H9 (cell line): ENCODE data around the gene TUSC7. TPM values are rescaled to one million over a fixed set of nuclear protein-coding genes. Genes with fewer than 3 reads are reported as not detected.

ENCODE experiments used
- DNase-seq: peaks from one replicate; pipeline ENCODE4 v3.0.0-alpha.2; 2017
- H2AFZ ChIP-seq: one replicate; pipeline ENCODE4 v1.6.1; 2013; ENCODE audit warnings: mild to moderate bottlenecking, low read length, control low read depth, moderate library complexity
- H2AK5ac ChIP-seq: 2 replicates; pipeline ENCODE4 v1.6.1; 2013; ENCODE audit warnings: low read length, control low read depth, mixed read lengths; ENCODE audit not compliant: insufficient read length
- H2BK120ac ChIP-seq: one replicate; pipeline ENCODE4 v1.6.1; 2013; ENCODE audit warnings: low read depth, mild to moderate bottlenecking, low read length, control low read depth, inconsistent platforms; ENCODE audit not compliant: poor library complexity, severe bottlenecking
- H2BK12ac ChIP-seq: 2 replicates; pipeline ENCODE4 v1.6.1; 2013; ENCODE audit warnings: low read length, control low read depth, mixed read lengths, low read depth; ENCODE audit not compliant: insufficient read length
- H2BK15ac ChIP-seq: 2 replicates; pipeline ENCODE4 v1.6.1; 2013; ENCODE audit warnings: low read depth, low read length, control low read depth
- H2BK20ac ChIP-seq: one replicate; pipeline ENCODE4 v1.6.1; 2013; ENCODE audit warnings: low read depth, mild to moderate bottlenecking, low read length, control low read depth, inconsistent platforms; ENCODE audit not compliant: poor library complexity, severe bottlenecking
- H2BK5ac ChIP-seq: 2 replicates; pipeline ENCODE4 v1.6.1; 2013; ENCODE audit warnings: low read length, control low read depth, mixed read lengths; ENCODE audit not compliant: insufficient read length
- H3K14ac ChIP-seq: 2 replicates; pipeline ENCODE4 v1.6.1; 2013; ENCODE audit warnings: low read length, control low read depth; ENCODE audit not compliant: insufficient read depth
- H3K18ac ChIP-seq: 2 replicates; pipeline ENCODE4 v1.6.1; 2013; ENCODE audit warnings: low read depth, mild to moderate bottlenecking, mixed read lengths, low read length, control low read depth; ENCODE audit not compliant: insufficient read length
- H3K23ac ChIP-seq: 2 replicates; pipeline ENCODE4 v1.6.1; 2013; ENCODE audit warnings: low read length, control low read depth, mixed read lengths, low read depth; ENCODE audit not compliant: insufficient read length
- H3K23me2 ChIP-seq: 2 replicates; pipeline ENCODE4 v1.6.1; 2013; ENCODE audit warnings: low read depth, mild to moderate bottlenecking, mixed read lengths, low read length, control low read depth; ENCODE audit not compliant: insufficient read length, poor library complexity, severe bottlenecking
- H3K27ac ChIP-seq: 2 replicates; pipeline ENCODE4 v1.5.1; 2013; ENCODE audit warnings: low read length, control low read depth, mixed read lengths, low read depth; ENCODE audit not compliant: insufficient read length
- H3K27me3 ChIP-seq: 2 replicates; pipeline ENCODE4 v1.6.1; 2013; ENCODE audit warnings: low read length, control low read depth, inconsistent platforms; ENCODE audit not compliant: insufficient read depth
- H3K4ac ChIP-seq: 2 replicates; pipeline ENCODE4 v1.6.1; 2013; ENCODE audit warnings: low read depth, mild to moderate bottlenecking, control low read depth, inconsistent platforms, low read length, moderate library complexity
- H3K4me1 ChIP-seq: 2 replicates; pipeline ENCODE4 v1.6.1; 2013; ENCODE audit warnings: low read length, control low read depth, inconsistent platforms; ENCODE audit not compliant: insufficient read depth
- H3K4me2 ChIP-seq: 2 replicates; pipeline ENCODE4 v1.6.1; 2013; ENCODE audit warnings: low read length, control low read depth, mixed read lengths; ENCODE audit not compliant: insufficient read length, insufficient read depth
- H3K56ac ChIP-seq: 2 replicates; pipeline ENCODE4 v1.6.1; 2013; ENCODE audit warnings: low read depth, mild to moderate bottlenecking, mixed read lengths, low read length, control low read depth; ENCODE audit not compliant: insufficient read length
- H3K79me1 ChIP-seq: 2 replicates; pipeline ENCODE4 v1.6.1; 2013; ENCODE audit warnings: low read depth, mild to moderate bottlenecking, moderate library complexity, low read length, control low read depth, inconsistent platforms; ENCODE audit not compliant: insufficient read depth, poor library complexity, severe bottlenecking
- H3K79me2 ChIP-seq: 2 replicates; pipeline ENCODE4 v1.6.1; 2013; ENCODE audit warnings: low read length, control low read depth, inconsistent platforms; ENCODE audit not compliant: insufficient read depth
- H3K9ac ChIP-seq: 2 replicates; pipeline ENCODE4 v1.6.1; 2013; ENCODE audit warnings: low read length, control low read depth, mixed read lengths; ENCODE audit not compliant: insufficient read length; ENCODE audit errors: extremely low read depth
- H3K9me3 ChIP-seq: one replicate; pipeline ENCODE4 v1.6.1; 2013; ENCODE audit warnings: low read depth, low read length, inconsistent platforms; ENCODE audit not compliant: control insufficient read depth
- H3T11ph ChIP-seq: one replicate; pipeline ENCODE4 v1.6.1; 2013; ENCODE audit warnings: mild to moderate bottlenecking, low read length, control low read depth, inconsistent platforms
- H4K20me1 ChIP-seq: one replicate; pipeline ENCODE4 v1.6.1; 2013; ENCODE audit not compliant: control insufficient read depth, insufficient read length, insufficient read depth
- H4K5ac ChIP-seq: 2 replicates; pipeline ENCODE4 v1.6.1; 2013; ENCODE audit warnings: low read depth, mild to moderate bottlenecking, mixed read lengths, low read length, control low read depth; ENCODE audit not compliant: insufficient read length
- H4K8ac ChIP-seq: replicated peaks from 2 replicates; pipeline ENCODE4 v1.6.1; 2013; ENCODE audit warnings: low read length, control low read depth, mixed read lengths, low read depth; ENCODE audit not compliant: insufficient read length
- H4K91ac ChIP-seq: 2 replicates; pipeline ENCODE4 v1.6.1; 2013; ENCODE audit warnings: low read depth, mild to moderate bottlenecking, moderate library complexity, mixed read lengths, low read length, control low read depth; ENCODE audit not compliant: insufficient read length
- H3K27ac Mint-ChIP-seq, 3 experiments: 2 replicates in 2 of 3; 3 replicates in 1 of 3; pipeline ENCODE4 v1.8.0; 2020 to 2021; ENCODE audit warnings: mixed read lengths in 3 of 3, mild to moderate bottlenecking in 1 of 3, moderate library complexity in 1 of 3
- H3K27me3 Mint-ChIP-seq: 2 replicates; pipeline ENCODE4 v1.8.0; 2021; ENCODE audit warnings: low read depth, mild to moderate bottlenecking, moderate library complexity, mixed read lengths
- H3K36me3 Mint-ChIP-seq, 3 experiments: 2 replicates in 2 of 3; 3 replicates in 1 of 3; pipeline ENCODE4 v1.8.0; 2020 to 2021; ENCODE audit warnings: low read depth in 3 of 3, mixed read lengths in 3 of 3; ENCODE audit not compliant: insufficient read depth in 1 of 3
- H3K4me1 Mint-ChIP-seq, 2 experiments: 2 replicates each; pipeline ENCODE4 v1.8.0; 2020; ENCODE audit warnings: mixed read lengths in 2 of 2
- H3K4me3 Mint-ChIP-seq, 2 experiments: 2 replicates in 1 of 2; 3 replicates in 1 of 2; pipeline ENCODE4 v1.8.0; 2020 to 2021; ENCODE audit warnings: mild to moderate bottlenecking in 2 of 2, mixed read lengths in 2 of 2, moderate library complexity in 1 of 2
- H3K9me3 Mint-ChIP-seq, 2 experiments: 2 replicates in 1 of 2; 3 replicates in 1 of 2; pipeline ENCODE4 v1.8.0; 2020; ENCODE audit warnings: mild to moderate bottlenecking in 2 of 2, mixed read lengths in 2 of 2, moderate library complexity in 1 of 2
- CTCF ChIP-seq: fragments of 200-600 bp; sonication (generic); conservative IDR thresholded peaks from 3 replicates; pipeline ENCODE4 v1.8.0; 2021; ENCODE audit warnings: antibody characterized with exemption, mild to moderate bottlenecking
- WGBS: extraction: QIAGEN DNeasy Blood & Tissue Kit; methylation state at CpG from one replicate; pipeline ENCODE4 v1.1.7; 2013; ENCODE audit warnings: missing lambda C conversion rate, low lambda C conversion rate, mixed read lengths; ENCODE audit not compliant: insufficient read length; ENCODE audit errors: extremely low coverage; 5-methylcytosine and 5-hydroxymethylcytosine counted together
- total RNA-seq: library from RNA; stranded (reverse); gene quantifications from 2 replicates; pipeline ENCODE4 v1.2.1, GENCODE V29; 2021

TUSC7 gene
- total RNA-seq, 1 experiment from 2014 or later: not detected

GRCh38 chr3:116740293-116740692 lies 30.7 kb downstream of the TUSC7 start:
- Histone ChIP-seq H3K14ac (no peak overlapping the region), H3K4me2 (no peak overlapping the region), H3K4me1 (no peaks in the 10 kb centered on the region), H3K79me1 (no peaks in the 10 kb centered on the region), H3T11ph (no peak overlapping the region), H4K91ac (no peak overlapping the region), H3K4ac (no peak overlapping the region), H2BK15ac (no peak overlapping the region), H4K20me1 (no peaks in the 10 kb centered on the region), H4K8ac (no peak overlapping the region), H2BK5ac (no peak overlapping the region), H3K9ac (no peak overlapping the region), H2AK5ac (no peak overlapping the region), H3K79me2 (no peaks in the 10 kb centered on the region), H3K27me3 (no peaks in the 10 kb centered on the region), H3K27ac (no peak overlapping the region), H2BK12ac (no peak overlapping the region), H3K23ac (no peak overlapping the region), H3K18ac (no peak overlapping the region), H2AFZ (no peak overlapping the region), H3K9me3 (peaks cover 4% of the 10 kb centered on the region), H4K5ac (no peak overlapping the region), H2BK20ac (no peak overlapping the region), H2BK120ac (no peak overlapping the region), H3K23me2 (no peaks in the 10 kb centered on the region), H3K56ac (no peak overlapping the region)
- Mint-ChIP-seq H3K27me3 (no peaks in the 10 kb centered on the region; the same call in 1 of the 2 replicates), H3K27ac (no peak overlapping the region), H3K4me1 (no peaks in the 10 kb centered on the region), H3K9me3 (peaks cover 9 to 10% of the 10 kb centered on the region in 2 experiments), H3K4me3 (no peak overlapping the region), H3K36me3 (peaks cover 7 to 12% (median 8%) of the 10 kb centered on the region in 3 experiments; a peak in 5 of 7 replicates)
- no CpG with 5 or more reads among the region's 2 CpGs for WGBS
- no peak for TF ChIP-seq CTCF
- no peak for DNase-seq
